Ascending aorta (tissue), 2 donors: ENCODE measurements around the gene TRIM37. TPM values are rescaled to one million over a fixed set of nuclear protein-coding genes. Genes with fewer than 3 reads are reported as not detected.

ENCODE experiments used
- DNase-seq, 2 donors: peaks; one replicate each; pipeline ENCODE4 v3.0.0-alpha.2; 2019; ENCODE audit warnings: low spot score in 2 of 2
- H3K27ac ChIP-seq, 2 donors: fragments of 200-600 bp; sonication (generic); one replicate each; pipeline ENCODE4 v1.5.1; 2016 to 2017; ENCODE audit warnings: mild to moderate bottlenecking in 1 of 2
- H3K27me3 ChIP-seq: fragments of 200-600 bp; sonication (generic); one replicate; pipeline ENCODE4 v1.5.1; 2017
- H3K36me3 ChIP-seq, 2 donors: fragments of 200-600 bp; sonication (generic); one replicate each; pipeline ENCODE4 v1.5.1; 2016
- H3K4me1 ChIP-seq, 2 donors: fragments of 200-600 bp; sonication (generic); one replicate each; pipeline ENCODE4 v1.5.1; 2016 to 2017; ENCODE audit warnings: mild to moderate bottlenecking in 1 of 2
- H3K4me3 ChIP-seq, 2 donors: fragments of 200-600 bp; sonication (generic); one replicate each; pipeline ENCODE4 v1.5.1; 2016 to 2017; ENCODE audit warnings: mild to moderate bottlenecking in 1 of 2
- H3K9me3 ChIP-seq, 2 donors: fragments of 200-600 bp; sonication (generic); one replicate each; pipeline ENCODE4 v1.5.1; 2016
- CTCF ChIP-seq, 3 experiments: fragments of 200-600 bp in 2 of 3; fragments of 450-650 bp in 1 of 3; sonication (generic) in 2 of 3; IDR thresholded peaks; one replicate each; pipeline ENCODE4 v1.5.1; 2016 to 2019; ENCODE audit warnings: antibody characterized with exemption in 3 of 3, mild to moderate bottlenecking in 1 of 3, moderate library complexity in 1 of 3
- intact Hi-C: fragments of 100-400 bp; cut with DNase I; formaldehyde crosslinking; loops from one replicate; pipeline ENCODE4 v1.15.1; 2023
- total RNA-seq: library from RNA; depleted of rRNA; stranded (reverse); fragments of >200 nt; gene quantifications from one replicate; pipeline ENCODE4 v1.1.0, GENCODE V29; 2016

The TRIM37 gene
- total RNA-seq, 1 donor from 2014 or later, result 15.0 TPM

GRCh38 chr17:59000022-59000421 is 106.7 kb downstream of the TRIM37 start:
- H3K27me3 ChIP-seq, result no peaks in the 10 kb centered on the region
- peaks cover 0 to 3% of the 10 kb centered on the region in 2 donors for H3K4me1 ChIP-seq
- no peak for TF ChIP-seq CTCF (IDR thresholded peaks at IDR 0.05)
- no peaks in the 10 kb centered on the region for H3K9me3 ChIP-seq
- H3K27ac ChIP-seq, result no peak overlapping the region
- no peak overlapping the region for H3K4me3 ChIP-seq
- intact Hi-C loops, result no loop called here
- DNase-seq, result no peak
- peaks cover 6 to 13% of the 10 kb centered on the region in 2 donors for H3K36me3 ChIP-seq

GRCh38 chr17:58999500-58999899 is 107.2 kb downstream of the TRIM37 start:
- intact Hi-C loops, result no loop called here
- Histone ChIP-seq H3K9me3 (no peaks in the 10 kb centered on the region), H3K4me1 (peaks cover 0 to 5% of the 10 kb centered on the region in 2 donors), H3K27me3 (no peaks in the 10 kb centered on the region), H3K27ac (no peak overlapping the region), H3K4me3 (no peak overlapping the region), H3K36me3 (peaks cover 6 to 13% of the 10 kb centered on the region in 2 donors)
- no peak for TF ChIP-seq CTCF (IDR thresholded peaks at IDR 0.05)
- no peak for DNase-seq

- H3K27me3 ChIP-seq, result no peaks in the 10 kb centered on the region
- TF ChIP-seq CTCF (IDR thresholded peaks at IDR 0.05), result no peak
- no peaks in the 10 kb centered on the region for H3K9me3 ChIP-seq
- intact Hi-C loops, result no loop called here
- peaks cover 6 to 13% of the 10 kb centered on the region in 2 donors for H3K36me3 ChIP-seq
- H3K4me3 ChIP-seq, result no peak overlapping the region
- peaks cover 0 to 5% of the 10 kb centered on the region in 2 donors for H3K4me1 ChIP-seq
- no peak overlapping the region for H3K27ac ChIP-seq
- no peak for DNase-seq
These were observed 107.8 kb downstream of the TRIM37 start for GRCh38 chr17:58998871-58999270.

GRCh38 chr17:58997756-58998553 is 108.7 kb downstream of the TRIM37 start:
- Histone ChIP-seq H3K4me3 (no peak overlapping the region), H3K27ac (no peak overlapping the region), H3K9me3 (no peaks in the 10 kb centered on the region), H3K36me3 (peaks cover 6 to 13% of the 10 kb centered on the region in 2 donors), H3K27me3 (no peaks in the 10 kb centered on the region), H3K4me1 (peaks cover 0 to 5% of the 10 kb centered on the region in 2 donors)
- no peak for TF ChIP-seq CTCF (IDR thresholded peaks at IDR 0.05)
- DNase-seq, result no peak
- intact Hi-C loops, result no loop called here

- Histone ChIP-seq H3K4me1 (peaks cover 0 to 7% of the 10 kb centered on the region in 2 donors), H3K9me3 (no peaks in the 10 kb centered on the region), H3K27ac (no peak overlapping the region), H3K27me3 (no peaks in the 10 kb centered on the region), H3K4me3 (no peak overlapping the region), H3K36me3 (peaks cover 6 to 13% of the 10 kb centered on the region in 2 donors)
- no peak for TF ChIP-seq CTCF (IDR thresholded peaks at IDR 0.05)
- intact Hi-C loops, result no loop called here
- DNase-seq, result no peak
These were observed 109.7 kb downstream of the TRIM37 start for GRCh38 chr17:58996968-58997367.
